ENCODE data around the gene STK17B.

- TF ChIP-seq CTCF (IDR thresholded peaks at IDR 0.05) (no peak), POLR2A (IDR thresholded peaks at IDR 0.05) (no peak)
These were observed 58.9 kb downstream of the STK17B start for GRCh38 chr2:196112418-196113034.

Measured in uterus (tissue), 2 donors.